Measurements from ENCODE around the gene DCP1B.

DCP1B gene

DNA sequence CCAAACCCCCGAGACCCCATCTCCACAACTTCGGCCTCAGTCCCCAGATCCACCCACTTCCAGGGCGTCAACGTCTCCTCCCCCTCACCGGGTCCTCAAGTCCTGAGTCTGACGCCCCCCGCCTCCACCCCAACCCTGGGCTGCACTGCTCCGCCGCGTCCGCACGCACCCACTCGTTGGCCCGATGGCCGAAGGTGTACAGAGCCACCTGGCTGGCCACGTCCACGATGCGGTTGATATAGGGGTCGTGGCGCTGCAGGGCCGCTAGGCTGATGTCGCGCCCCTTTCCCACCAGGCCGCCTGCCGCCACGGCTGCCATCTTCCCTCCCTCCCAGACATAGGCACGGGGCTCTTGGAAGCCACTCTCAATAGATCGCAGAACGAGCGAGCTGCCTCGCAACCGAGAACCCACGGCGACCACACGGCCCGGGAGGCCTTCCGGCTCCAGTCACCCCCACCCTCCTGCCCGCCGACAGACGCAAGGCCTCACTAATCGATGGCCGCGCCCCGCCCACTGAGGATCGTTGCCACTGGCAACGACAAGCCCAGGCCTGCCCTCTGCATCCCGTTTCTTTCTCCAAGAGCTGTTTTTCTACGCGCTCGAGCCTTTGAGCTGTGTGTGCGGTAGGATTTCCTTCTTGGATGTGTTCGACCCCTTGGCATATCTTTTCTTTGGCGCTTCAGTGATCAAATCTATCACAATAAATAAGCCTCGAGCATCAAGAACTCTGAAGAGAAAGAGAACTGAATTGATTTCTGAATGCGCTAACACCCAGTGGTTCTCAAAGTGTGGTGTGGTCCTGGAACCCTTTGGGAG is at the start of gene DCP1B:
TSS of gene DCP1B (minus strand) at position 345 of the 817 bp plus-strand sequence. CDS start at position 319, 26 bp downstream.
- peak; percentile 86 for DNase-seq

GRCh38 chr12:2053691-2054090 is 49.4 kb upstream of the DCP1B start:
- DNase-seq = no peak

- DNase-seq = peak; percentile 20
These were observed 48.8 kb upstream of the DCP1B start, which contains the start of gene CACNA1C for GRCh38 chr12:2052826-2053678. CACNA1C (plus strand) TSS chr12:2052987; CDS start chr12:2053563, 576 bp downstream.

DNA sequence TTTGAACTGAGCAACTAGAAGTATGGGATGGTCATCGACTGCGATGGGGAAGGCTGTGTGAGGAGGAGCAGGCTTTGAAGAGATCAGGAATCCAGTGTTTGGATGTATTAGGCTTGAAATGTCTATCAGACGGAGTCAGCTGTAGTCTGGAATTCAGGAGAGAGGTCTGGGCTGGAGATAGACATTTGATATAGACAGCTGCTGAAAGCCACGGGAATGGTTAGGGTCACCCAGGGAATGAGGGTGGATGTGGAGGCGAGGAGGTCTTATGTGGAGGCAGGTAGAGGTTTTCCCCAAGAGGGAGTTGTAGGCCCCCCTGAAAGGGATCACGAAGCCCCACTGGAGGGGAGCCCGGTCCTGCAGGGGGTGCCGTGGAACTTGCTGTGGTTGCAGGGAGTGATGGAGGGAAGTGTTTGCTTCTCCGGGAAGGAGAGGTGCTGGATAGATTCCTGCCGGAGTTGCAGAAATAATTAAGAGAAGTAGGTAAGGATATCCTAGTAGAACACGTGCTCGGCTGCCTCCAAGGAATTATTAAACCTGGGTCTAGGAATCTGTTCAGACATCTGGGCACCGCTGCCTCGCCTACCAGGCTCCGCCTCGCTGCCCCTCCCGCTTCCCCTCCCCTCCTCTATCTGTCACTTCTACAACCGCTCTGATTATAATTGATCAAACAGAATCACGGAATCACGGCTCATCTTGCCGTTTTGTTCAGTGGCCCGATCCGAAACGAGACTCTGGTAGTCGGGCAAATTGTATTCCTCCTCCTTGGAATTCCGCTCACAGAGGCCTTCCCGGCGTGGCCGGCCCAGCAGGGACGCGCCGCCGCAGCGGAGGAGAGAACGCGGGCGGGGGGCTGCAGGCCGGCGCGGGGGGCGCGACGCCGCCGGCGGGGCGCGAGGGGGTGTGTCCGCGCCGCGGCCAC is 47.7 kb upstream of the DCP1B start:
- no peak for DNase-seq

GRCh38 chr12:2049604-2050540 is 45.6 kb upstream of the DCP1B start:
- no peak for DNase-seq

GRCh38 chr12:2047752-2048151 is 43.5 kb upstream of the DCP1B start:
- no peak for DNase-seq

- DNase-seq = no peak
These were observed 42.7 kb upstream of the DCP1B start for GRCh38 chr12:2046957-2047356.

DNA sequence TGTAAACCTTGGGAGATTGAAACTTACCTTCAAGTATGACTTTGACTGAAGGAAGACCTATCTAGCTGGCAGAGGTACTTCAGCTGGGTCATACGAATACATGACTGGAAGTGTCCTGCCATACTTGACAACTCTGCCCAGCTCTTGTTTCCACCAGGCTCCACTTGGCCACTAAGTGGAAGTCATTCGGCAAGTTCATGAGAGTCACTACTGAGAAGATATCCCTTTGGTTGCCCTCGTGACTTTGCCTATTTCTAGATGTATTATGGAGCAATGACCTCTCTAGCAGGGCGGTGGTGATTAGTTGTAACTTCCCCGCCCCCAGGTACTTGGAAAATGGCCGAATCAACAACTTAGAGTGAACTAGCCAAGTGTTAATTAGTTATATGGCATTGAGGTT is 39.9 kb upstream of the DCP1B start:
- DNase-seq = no peak

GRCh38 chr12:2043054-2043453 is 38.8 kb upstream of the DCP1B start:
- no peak for DNase-seq

DNA sequence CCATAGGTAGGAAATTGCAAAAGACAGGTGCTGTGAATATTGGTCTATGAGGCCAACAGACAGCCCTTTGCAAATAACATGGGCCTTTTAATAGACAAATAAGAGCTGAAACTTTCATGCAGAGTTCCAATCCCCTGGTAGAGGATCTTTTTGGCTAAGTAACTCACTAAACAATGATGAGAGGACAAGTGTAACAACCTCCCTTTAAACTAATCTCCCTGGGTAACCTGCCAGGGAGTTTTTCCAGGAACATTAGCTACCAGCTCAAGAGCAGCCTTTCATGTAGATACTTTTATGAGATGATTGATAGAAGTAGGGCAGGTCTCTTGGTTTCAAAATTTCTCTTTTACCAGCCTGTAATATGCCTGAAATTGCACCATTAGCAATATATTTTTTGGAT is 34.8 kb upstream of the DCP1B start:
- DNase-seq = no peak

- DNase-seq = no peak
These were observed 31.3 kb upstream of the DCP1B start for GRCh38 chr12:2035431-2036055.

- peak; percentile 36 for DNase-seq
These were observed 30.6 kb upstream of the DCP1B start for GRCh38 chr12:2034633-2035430.

DNA sequence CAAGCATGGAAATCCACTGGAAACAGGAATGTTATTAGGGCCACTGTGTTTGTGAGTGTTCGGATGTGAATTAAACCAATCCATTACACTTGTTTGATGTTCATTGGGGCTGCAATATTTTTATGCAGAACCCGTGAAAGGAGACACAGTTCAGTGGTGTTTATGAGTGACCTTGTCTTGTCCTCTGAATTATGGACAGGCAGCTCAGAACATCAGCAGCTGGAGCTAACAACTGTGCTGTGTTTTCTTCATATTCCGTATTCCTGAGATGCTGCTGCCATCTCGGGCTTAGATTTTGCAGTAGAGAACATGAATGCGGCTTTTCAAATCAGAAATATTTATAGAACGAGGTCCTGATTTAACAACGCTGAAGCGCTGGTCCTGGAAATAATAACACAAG is 28.2 kb upstream of the DCP1B start:
- DNase-seq = no peak

DNA sequence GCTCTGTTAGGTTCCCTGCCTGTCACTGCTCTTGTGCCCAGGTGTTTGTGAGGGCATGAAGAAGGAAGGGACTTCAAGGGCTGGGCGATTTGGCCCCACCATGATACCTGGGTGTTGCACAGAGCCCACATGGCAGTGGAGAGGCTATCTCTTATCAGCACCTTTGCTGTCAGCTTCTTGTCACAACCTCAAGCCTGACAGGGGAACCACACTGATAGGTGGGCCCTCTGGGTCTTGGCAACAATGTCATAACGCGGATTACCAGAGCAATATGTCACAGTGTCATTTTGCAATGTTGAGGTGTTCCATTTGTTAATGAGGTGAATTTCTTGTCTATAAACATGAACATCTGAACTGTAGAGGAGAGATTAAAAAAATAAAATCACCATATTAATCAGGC is 25.6 kb upstream of the DCP1B start:
- DNase-seq = no peak

GRCh38 chr12:2027351-2027750 is 23.1 kb upstream of the DCP1B start:
- DNase-seq = no peak

GRCh38 chr12:2023365-2023764 is 19.1 kb upstream of the DCP1B start:
- DNase-seq = no peak

DNA sequence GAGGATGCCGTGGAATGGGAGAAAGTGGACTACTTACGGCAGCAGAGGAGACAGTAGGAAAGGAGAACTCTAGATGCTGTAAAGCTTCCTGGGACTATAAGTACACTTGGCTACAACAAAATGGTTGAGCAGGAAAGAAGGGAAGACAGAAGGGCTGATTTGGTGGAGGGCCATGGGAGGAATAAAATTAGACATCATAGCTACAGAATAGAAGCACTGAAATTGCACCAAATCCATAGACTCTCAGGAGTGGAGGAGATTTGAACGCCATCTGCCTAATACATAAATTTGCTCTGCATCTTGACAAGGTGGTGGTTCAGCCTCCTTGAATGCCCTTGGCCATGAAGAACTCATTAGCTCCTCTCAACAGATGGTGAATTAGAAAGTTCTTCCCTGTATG is 16.3 kb upstream of the DCP1B start:
- no peak for DNase-seq

GRCh38 chr12:2019126-2019525 is 14.9 kb upstream of the DCP1B start:
- DNase-seq = no peak

DNA sequence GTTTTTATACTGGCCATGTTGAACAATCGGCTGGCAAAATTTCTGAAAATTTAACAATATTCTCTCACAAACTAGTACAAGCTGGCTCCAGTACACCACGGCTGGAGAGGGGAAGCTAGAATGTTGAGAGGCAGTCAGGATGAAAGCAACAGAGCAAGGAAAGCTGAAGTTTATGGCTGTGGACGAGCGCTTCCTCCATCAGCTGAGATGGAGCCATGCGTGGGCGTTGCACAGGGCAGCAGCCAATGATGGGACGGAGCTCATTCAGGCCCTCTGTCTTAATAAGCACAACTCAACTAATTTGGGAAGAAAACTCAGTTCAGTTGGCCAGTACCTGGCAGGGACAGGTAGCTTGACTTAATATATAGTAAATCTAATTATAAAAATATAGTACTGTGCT is 14.1 kb upstream of the DCP1B start:
- DNase-seq = no peak

Measured in kidney glomerular epithelial cell (primary cell).